ENCODE results near the gene KLF2. TPM values are rescaled to one million over a fixed set of nuclear protein-coding genes. Genes with fewer than 3 reads are reported as not detected.
A peak's percentile ranks its signal among the peaks of the same experiment; 100 is the strongest.

Gene KLF2
- total RNA-seq, 2 donors from 2014 or later = 13.2 to 42.2 TPM

GRCh38 chr19:16316506-16316882, 8.1 kb upstream of the KLF2 start:
- no peaks in the 10 kb centered on the region for H3K9me3 ChIP-seq
- no peaks in the 10 kb centered on the region for H3K36me3 ChIP-seq (replicated peaks in 1 of 2; ENCODE audit: insufficient read depth in 1 of 2, low read depth in 2 of 2)
- intact Hi-C loops (cut with DNase I) = no loop called here
- H3K27me3 ChIP-seq = no peaks in the 10 kb centered on the region
- WGBS, 2 donors = 73 to 88% methylated on average over 3 of the region's 3 CpGs
- peak overlapping the region in 3 of 4 donors; percentile 4 to 42 (median 32) for H3K27ac ChIP-seq
- no peak for TF ChIP-seq CTCF (IDR thresholded peaks at IDR 0.05)
- TF ChIP-seq POLR2A (IDR thresholded peaks at IDR 0.05) = no peak
- DNase-seq = no peak
- H3K4me1 ChIP-seq = no peaks in the 10 kb centered on the region
- ATAC-seq = peak; percentile 27
- no peak overlapping the region for H3K4me3 ChIP-seq

GRCh38 chr19:16319481-16319880, 5.1 kb upstream of the KLF2 start:
- no peak for TF ChIP-seq POLR2A (IDR thresholded peaks at IDR 0.05)
- no peak for TF ChIP-seq CTCF (IDR thresholded peaks at IDR 0.05)
- no peaks in the 10 kb centered on the region for H3K9me3 ChIP-seq
- H3K4me1 ChIP-seq = peaks cover 7% of the 10 kb centered on the region
- H3K36me3 ChIP-seq (replicated peaks in 1 of 2; ENCODE audit: insufficient read depth in 1 of 2, low read depth in 2 of 2) = no peaks in the 10 kb centered on the region
- no peak overlapping the region for H3K27ac ChIP-seq
- 39 to 57% methylated on average over 5 to 7 of the region's 7 CpGs for WGBS, 2 donors
- no peaks in the 10 kb centered on the region for H3K27me3 ChIP-seq
- DNase-seq = no peak
- H3K4me3 ChIP-seq = no peak overlapping the region
- no peak for ATAC-seq
- intact Hi-C loops (cut with DNase I) = no loop called here

- H3K27me3 ChIP-seq = no peaks in the 10 kb centered on the region
- WGBS, 2 donors = 94 to 95% methylated on average over 3 of the region's 3 CpGs
- ATAC-seq (no peak), DNase-seq (no peak)
- intact Hi-C loops (cut with DNase I) = no loop called here
- no peaks in the 10 kb centered on the region for H3K36me3 ChIP-seq (replicated peaks in 1 of 2; ENCODE audit: insufficient read depth in 1 of 2, low read depth in 2 of 2)
- no peak for TF ChIP-seq CTCF (IDR thresholded peaks at IDR 0.05)
- no peak for TF ChIP-seq POLR2A (IDR thresholded peaks at IDR 0.05)
- H3K4me1 ChIP-seq = peaks cover 15% of the 10 kb centered on the region
- no peak overlapping the region for H3K27ac ChIP-seq
- no peaks in the 10 kb centered on the region for H3K9me3 ChIP-seq
- no peak overlapping the region for H3K4me3 ChIP-seq
Measured at GRCh38 chr19:16320987-16321386, 3.6 kb upstream of the KLF2 start.

GRCh38 chr19:16325161-16325527, 518 bp downstream of the KLF2 start:
- Histone ChIP-seq H3K4me3 (peak overlapping the region; percentile 12 to 40), H3K36me3 (replicated peaks in 1 of 2; ENCODE audit: insufficient read depth in 1 of 2, low read depth in 2 of 2) (no peaks in the 10 kb centered on the region), H3K4me1 (peaks cover 18% of the 10 kb centered on the region), H3K27me3 (no peaks in the 10 kb centered on the region), H3K27ac (peak overlapping the region; percentile 50 to 84 (median 80)), H3K9me3 (no peaks in the 10 kb centered on the region)
- TF ChIP-seq CTCF (IDR thresholded peaks at IDR 0.05) (peak in 1 of 7 experiments; percentile 7), POLR2A (IDR thresholded peaks at IDR 0.05) (no peak)
- WGBS, 2 donors = 4% methylated on average over 46 of the region's 52 CpGs; no CpG with 5 or more reads in 1 of the 2 donors
- DNase-seq (peak in 2 of 4 donors; percentile 38 to 47), ATAC-seq (peak; percentile 7)
- intact Hi-C loops (cut with DNase I) = no loop called here

- H3K4me3 ChIP-seq = no peak overlapping the region
- H3K27me3 ChIP-seq = no peaks in the 10 kb centered on the region
- TF ChIP-seq POLR2A (IDR thresholded peaks at IDR 0.05) = no peak
- no peak for TF ChIP-seq CTCF (IDR thresholded peaks at IDR 0.05)
- no peaks in the 10 kb centered on the region for H3K9me3 ChIP-seq
- no peaks in the 10 kb centered on the region for H3K36me3 ChIP-seq (replicated peaks in 1 of 2; ENCODE audit: insufficient read depth in 1 of 2, low read depth in 2 of 2)
- intact Hi-C loops (cut with DNase I) = no loop called here
- peak in 2 of 4 donors; percentile 22 to 26 for DNase-seq
- H3K4me1 ChIP-seq = peaks cover 18% of the 10 kb centered on the region
- WGBS, 2 donors = 16 to 64% methylated on average over 9 to 81 of the region's 82 CpGs
- ATAC-seq = no peak
- peak overlapping the region in 3 of 4 donors; percentile 44 to 80 (median 51) for H3K27ac ChIP-seq
Measured at GRCh38 chr19:16325641-16326400, 1.2 kb downstream of the KLF2 start.

Measured in body of pancreas (tissue), 4 donors.